Stimulated activated CD4-positive, alpha-beta T cell treated with anti-CD3 and anti-CD28 coated beads, TNF-alpha, amount 100 ng/mL, for 1 hour (primary cell): Measurements from ENCODE around the gene CCDC175.
A peak's percentile ranks its signal among the peaks of the same experiment; 100 is the strongest.

Experiments
- DNase-seq, 3 donors: peaks; one replicate each; pipeline ENCODE4 v3.0.0-alpha.2; 2020; ENCODE audit warnings: low read depth in 3 of 3, low spot score in 1 of 3

Gene CCDC175

DNA sequence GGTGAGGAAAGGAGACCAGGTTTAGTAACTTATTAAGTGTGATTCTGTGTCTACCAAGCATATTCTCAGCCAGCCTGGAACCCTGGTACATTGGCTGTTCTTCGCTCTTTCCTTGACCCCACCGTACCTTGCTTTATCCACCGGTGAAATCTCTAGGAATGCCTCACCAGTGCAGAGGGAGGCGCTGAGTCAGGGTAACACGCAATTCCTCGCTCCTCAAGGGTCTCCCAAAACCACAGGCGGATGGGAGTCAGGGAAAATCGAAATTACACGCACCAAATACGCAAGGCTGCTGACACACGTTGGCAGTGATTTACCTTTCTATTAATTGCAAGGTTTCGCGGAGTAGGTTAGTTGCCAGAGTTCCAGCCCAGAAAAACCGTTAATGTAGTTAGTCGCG, 93.2 kb downstream of the CCDC175 start:
- no peak for DNase-seq

DNA sequence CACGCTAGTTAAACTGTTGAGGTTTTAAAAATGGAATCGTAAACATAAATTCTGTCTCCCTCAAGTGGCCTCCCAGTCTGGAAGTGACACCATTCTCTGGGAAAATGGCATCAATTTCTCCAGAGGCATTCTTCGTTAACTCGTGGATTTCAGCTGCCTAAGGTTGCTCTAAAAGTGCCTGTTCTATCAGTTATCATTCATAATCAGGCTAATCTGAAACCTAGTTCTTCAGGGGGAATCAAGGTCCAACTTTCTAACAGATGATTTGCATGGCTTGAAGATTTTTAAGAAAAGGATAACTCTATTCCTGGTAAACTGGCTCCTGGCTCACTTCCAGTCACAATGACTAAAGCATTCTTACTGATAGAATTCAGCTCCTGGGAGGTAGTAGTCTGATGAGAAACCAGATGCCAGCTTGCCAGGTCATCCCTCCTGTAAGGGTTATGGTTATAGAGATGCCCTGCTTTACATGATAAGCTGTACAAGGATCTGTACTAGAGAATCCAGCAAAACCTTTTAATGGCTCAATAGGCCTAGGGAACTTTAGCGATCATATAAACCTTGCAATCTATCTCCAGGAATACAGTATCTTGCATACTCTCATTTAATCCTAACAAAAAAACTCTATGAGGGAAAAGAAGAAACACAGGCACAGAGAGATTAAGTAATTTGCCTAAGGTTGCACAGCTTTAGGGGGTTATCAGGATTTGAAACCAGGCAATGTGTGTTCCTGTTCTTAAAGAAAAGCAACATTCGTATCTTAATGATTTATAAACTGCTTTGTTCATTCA, 93.9 kb downstream of the CCDC175 start:
- no peak for DNase-seq

DNA sequence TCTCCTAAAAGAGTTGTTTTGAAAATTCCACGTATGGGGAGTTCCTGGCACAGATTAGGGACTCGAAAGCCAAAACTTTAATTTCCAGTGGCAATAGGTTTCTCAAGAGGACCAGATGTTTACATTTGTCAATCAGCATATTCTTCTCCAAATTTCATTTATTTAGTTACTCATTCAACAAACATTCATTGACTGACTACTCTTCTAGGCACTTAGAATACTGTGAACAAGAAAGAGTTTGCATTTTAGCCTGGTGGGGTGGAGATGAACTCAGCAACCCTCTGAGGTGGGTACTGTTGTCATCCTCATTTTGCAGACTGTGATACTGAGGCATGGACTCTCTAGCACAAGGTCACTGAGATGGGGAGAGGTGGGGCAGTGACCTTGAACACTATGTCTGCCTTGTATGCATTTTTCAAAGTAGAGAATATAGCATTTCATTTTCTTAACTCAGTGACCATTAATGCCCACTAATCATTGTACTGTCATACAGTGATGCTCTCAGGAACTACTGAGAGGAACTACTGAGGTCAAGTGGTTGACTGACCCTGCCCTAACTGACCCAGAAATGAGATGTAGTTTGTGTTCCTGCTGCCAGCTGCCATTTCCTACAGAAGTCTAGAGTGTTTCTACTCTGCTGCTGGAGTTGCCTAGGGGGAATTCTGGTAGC, 94.6 kb downstream of the CCDC175 start:
- no peak for DNase-seq

DNA sequence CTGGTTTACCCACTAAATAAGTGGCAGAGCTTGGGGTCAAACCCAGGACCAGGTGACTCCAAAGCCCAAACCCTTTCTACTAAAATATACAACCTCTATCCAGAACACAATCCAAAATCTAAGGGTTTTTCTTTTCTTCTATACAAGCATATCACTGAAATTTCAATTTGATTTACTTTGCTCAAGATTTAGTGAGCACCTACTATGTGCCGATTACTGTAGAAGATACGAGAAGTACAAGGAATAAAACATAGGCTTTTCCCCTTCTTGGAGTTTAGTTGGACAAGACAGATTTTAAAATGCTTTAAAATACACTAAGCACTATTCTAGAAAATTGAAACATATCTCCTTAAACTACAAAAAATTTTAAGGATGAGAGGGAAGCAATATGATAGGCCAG, 95.2 kb downstream of the CCDC175 start:
- DNase-seq: no peak

DNA sequence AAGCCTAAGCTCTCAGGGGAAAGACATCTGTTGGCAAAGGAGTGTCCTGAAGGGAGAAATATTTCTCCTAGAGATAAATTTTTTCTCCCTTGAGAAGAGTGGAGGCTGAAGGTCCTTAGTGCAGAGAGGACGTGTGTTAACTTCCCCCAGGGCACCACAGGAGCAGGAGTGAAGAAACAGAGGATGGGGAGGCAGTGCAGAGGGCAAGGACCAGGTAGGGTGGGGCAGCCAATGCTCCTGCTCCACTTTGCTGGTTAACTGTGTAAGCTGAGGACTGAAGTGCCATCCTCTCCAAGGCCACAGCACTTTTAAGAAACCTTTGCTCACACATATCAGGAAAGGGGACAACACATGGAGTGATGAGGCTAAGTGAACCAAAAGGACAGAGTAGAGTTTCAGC, 96.4 kb downstream of the CCDC175 start:
- DNase-seq: no peak

DNA sequence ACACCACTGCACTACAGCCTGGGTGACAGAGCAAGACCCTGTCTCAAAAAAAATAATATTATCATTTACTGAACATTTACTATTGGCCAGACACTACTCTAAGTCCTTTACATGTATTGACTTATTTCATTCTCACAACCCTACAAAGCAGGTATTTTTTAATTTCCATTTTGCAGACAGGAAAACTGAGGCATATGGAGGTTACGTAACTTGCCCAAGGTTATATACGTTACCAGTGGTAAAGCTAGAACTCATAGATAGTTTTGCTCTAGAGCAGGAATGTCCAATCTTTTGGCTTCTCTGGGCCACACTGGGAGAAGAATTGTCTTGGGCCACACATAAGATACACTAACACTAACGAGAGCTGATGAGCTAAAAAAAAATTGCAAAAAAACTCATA, 98.1 kb downstream of the CCDC175 start:
- no peak for DNase-seq

DNA sequence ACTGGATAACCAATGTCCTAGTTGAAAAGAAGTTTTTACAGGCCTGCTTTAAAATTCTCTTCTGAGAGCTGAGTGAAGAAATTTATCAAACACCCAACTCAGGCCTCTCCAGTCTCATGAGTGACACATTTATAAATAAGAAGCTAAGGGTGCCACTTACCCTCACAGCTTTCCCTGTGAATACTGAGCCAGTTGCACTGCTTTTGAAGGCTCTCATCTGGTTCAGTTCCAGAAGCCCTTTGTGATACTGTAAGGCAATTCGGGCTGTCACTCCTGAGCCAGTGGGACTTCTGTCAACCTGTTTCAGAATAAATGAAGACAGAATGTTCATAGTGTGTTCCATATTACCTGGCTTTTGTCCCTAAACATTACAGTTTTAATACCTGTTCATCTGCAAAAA, 100.9 kb downstream of the CCDC175 start:
- DNase-seq: no peak

DNA sequence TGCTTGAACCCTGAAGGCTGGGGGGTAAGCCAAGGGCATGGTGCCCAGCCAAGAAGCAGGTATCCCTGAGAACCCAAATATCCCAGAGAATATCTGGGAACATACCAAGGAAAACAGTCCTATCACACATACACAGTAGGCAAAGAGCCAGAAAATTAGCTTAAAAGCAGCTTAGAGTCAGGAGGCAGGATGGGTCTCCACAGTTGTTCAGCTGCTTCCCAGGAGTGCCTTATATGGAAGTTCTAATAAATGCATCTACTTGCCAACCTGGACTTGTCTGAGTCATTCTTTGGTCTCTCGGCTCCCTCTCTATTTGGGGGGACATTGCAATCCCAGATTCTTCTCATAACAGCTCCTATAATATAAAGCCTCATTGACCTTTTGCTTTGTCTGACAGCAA, 102.4 kb downstream of the CCDC175 start:
- DNase-seq: no peak

DNA sequence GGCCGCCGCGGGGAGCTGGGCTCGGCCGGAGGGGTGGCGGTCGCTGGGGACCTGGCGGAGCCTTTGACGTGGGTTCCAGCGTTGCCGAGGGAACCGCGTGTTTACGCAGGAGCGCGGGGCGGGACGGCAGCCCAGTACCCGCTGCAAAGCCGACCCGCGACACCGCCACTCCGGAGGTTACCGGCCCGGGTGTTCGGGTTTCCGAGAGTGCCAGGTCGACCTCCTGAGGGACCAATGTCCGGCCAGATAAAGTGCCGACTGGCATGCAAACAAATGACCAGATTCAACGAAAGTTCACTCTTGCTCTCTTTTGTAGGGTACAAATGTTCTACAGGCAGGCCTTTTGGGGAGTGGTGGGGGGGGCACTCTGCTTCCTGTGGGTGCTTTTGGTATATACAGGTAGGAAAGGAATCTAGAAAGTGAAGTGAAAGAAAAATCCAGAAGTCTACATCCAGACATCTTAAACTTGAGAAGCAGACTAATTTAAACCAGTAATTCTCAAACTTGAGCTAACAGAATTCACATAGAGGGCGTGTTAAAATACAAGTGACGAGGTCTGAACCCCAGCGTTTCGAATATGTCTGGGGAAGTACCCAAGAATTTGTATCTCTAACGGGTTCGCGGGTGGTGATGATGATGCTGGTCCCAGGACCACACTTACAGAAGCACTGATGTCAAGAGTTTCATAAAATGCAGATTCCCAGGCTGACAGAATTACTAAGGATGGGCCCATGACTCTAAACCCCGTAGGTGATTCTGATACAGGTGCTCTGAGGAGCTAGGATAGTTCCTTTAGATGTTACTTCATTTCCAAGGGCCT, 111.1 kb downstream of the CCDC175 start, which contains the start of gene GPR135:
Gene GPR135, minus strand, starts transcription at position 65 of the 820 bp plus-strand sequence. CDS start 154 bp downstream, outside the sequence.
- DNase-seq: no peak

DNA sequence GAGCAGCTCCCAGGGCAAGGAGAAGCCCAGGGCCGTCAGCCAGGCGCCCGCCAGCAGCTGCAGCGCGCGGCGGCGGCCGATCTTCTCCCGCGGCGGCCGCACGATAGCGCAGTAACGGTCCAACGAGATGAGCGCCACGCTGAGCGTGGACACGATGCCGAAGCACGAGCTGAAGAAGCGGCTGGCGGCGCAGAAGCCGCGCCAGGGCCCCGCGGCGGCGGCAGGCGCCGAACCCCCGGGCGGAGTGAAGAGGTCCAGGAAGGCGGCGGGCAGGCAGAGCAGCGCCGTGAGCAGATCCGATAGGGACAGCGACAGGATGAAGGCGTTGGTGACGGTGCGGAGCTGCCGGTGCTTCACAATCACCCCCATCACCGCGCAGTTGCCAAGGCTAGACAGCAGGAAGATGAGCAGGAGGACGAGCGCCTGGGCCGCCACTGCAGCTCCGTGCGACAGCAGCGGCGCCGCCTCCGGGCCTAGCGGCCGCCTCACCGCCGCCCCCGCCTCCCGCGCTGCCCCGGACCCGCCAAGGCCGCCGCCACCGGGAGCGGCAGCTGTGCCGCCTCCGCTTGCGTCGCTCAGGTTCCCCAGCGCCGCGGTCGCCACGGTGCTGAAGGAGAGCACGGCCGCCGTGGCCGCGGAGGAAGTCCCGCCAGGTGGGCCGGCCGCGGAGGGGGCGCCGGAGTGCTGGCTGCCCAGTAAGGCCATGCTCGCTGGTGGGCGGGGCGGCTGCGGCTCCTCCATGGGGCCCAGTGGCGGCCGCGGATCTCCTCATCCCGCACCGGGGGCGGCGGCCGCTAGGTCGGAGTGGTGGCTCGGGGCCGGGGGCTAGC, 111.9 kb downstream of the CCDC175 start:
- DNase-seq: peak in 1 of 3 donors; percentile 21

DNA sequence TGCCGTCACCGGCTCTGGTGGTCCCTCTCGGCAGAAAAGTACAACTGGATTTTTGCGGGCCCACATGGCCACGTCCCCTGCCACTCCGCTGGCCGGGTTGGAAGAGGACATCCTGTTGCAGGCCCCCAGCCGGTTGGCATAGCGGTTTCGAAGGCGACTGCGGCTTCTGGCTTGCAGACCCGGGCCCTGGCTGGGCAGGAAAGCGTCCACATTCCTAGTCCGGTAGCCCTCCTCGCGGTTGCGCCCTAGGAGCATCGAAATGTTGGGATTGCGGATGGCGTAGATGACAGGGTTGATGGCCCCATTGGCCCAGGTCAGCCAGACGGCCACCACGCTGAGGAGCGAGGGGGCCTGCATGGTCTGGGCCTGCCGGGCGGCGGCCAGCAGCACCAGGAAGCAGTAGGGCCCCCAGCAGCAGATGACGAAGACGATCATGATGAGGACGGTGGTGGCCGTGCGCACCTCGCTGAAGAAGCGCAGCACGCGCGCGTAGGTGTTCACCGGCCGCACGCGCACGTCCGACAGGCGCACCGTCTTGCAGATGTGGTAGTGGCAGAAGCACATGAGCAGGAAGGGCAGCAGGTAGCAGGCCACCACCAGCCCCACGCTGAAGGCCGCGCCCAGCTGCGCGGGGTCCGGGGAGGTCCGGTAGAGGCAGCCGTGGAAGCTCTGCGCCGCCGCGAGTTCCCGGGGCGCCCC, 112.7 kb downstream of the CCDC175 start:
- DNase-seq: peak in 1 of 3 donors; percentile 8

DNA sequence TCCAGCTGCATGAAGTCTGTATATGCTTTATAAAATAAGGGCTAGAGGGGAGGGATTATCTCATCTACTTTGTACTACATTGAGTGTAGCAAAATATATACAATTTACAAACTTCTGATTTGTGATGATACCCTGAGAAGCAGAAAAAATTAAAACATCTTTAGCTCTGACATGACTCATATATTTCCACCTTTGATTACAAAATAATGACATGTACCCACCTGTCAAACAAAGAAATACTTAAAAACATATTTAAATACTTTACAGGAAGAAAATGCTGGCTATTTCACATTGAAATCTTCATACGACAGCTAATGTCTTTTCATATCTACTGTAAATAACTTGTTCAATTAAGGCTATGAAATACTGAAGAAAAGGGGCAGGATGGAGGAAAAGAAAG, 114.7 kb downstream of the CCDC175 start:
- no peak for DNase-seq

DNA sequence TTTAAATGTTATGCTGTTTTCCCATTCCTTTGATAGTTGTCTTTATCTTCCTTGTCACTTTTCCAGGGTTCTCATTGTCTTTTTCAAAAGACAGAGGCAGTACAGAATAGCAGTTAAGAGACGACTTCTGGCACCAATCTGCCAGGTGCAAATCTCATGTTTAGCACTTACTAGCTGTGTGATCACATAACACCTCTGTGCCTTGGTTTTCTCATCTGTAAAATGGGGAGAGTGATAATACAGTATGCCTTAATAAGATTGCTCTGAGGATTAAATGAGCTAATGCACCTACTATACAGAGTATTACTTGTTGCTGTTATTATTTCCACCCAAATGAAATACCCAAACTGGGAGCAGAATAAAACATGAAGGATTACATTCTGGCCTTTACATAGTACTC, 116.2 kb downstream of the CCDC175 start:
- DNase-seq: no peak

DNA sequence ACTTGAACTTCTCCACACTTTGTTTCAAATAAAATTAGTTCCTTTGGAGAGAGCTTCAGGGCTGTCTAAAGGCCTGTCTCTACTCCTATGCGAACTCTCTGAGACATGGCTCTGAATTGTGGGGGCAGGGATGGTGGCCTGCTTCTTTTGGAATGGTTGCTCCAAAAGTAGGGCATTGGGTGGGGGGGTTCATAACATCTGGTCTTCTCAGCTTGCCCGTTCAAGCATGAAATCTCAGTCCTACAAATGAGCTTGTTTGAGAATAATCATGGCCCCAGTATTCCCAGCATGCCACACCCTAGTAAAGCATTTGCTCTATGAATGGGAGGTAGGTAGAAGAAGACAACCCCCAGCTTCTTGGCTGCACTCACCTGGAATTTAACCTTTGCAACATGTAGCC, 118.1 kb downstream of the CCDC175 start:
- DNase-seq: no peak

DNA sequence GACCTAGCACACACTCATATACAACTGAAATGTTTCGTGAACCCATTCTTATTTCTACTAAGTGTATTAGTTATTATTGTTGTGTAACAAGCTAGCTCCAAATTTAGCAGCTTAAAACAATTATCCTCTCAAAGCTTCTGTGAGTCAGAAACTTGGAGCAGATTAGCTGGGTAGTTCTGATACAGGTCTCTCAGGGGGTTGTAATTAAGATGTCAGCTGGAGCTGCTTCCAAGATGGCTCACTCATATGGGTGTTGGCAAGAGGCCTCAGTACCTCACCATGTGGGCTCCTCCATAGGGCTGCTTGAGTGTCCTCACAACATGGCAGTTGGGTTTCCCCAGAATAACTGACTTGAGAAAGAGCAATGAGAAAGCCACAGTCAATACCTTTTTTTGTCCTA, 121.2 kb downstream of the CCDC175 start:
- DNase-seq: no peak
